H1 (cell line): ENCODE results near the gene INTS15. TPM values are rescaled to one million over a fixed set of nuclear protein-coding genes. Genes with fewer than 3 reads are reported as not detected.

ENCODE experiments used
- CTCF ChIA-PET: fragments of 300-600 bp; sonication (Branson Sonifier 250); formaldehyde crosslinking; loops from one replicate; lab custom pipeline; 2021; ENCODE audit not compliant: partially characterized antibody; lab: Charles Lee
- POLR2A ChIA-PET: fragments of 300-600 bp; sonication (Branson Sonifier 250); formaldehyde crosslinking; loops from one replicate; lab custom pipeline; 2021; ENCODE audit warnings: inconsistent platforms; ENCODE audit not compliant: partially characterized antibody; lab: Charles Lee
- DNase-seq, 2 experiments: peaks; one replicate each; pipeline versions ENCODE4 v3.0.0 to v3.0.0-alpha.2; 2010 to 2022; ENCODE audit warnings: low spot score in 2 of 2, low read depth in 1 of 2, mixed read lengths in 1 of 2
- FAIRE-seq: peaks from 2 replicates; lab custom pipeline; 2011; peaks lifted over from hg19 to GRCh38; lab: Jason Lieb, UNC
- H2AFZ ChIP-seq: 2 replicates; pipeline ENCODE4 v1.8.1; 2012; ENCODE audit warnings: low read length, inconsistent platforms
- H2AK5ac ChIP-seq: 2 replicates; pipeline ENCODE4 v1.6.1; 2013; ENCODE audit warnings: low read depth, low read length
- H2BK120ac ChIP-seq: replicated peaks from 2 replicates; pipeline ENCODE3; 2013; ENCODE audit warnings: low read depth, low read length, inconsistent platforms
- H2BK12ac ChIP-seq: 2 replicates; pipeline ENCODE4 v1.6.1; 2013; ENCODE audit warnings: low read depth, low read length
- H2BK15ac ChIP-seq: 2 replicates; pipeline ENCODE4 v1.6.1; 2013; ENCODE audit warnings: low read length
- H2BK20ac ChIP-seq: 2 replicates; pipeline ENCODE4 v1.6.1; 2013; ENCODE audit warnings: low read length
- H2BK5ac ChIP-seq: 2 replicates; pipeline ENCODE4 v1.6.1; 2013; ENCODE audit warnings: low read depth, low read length
- H3K14ac ChIP-seq: 2 replicates; pipeline ENCODE4 v1.6.1; 2013; ENCODE audit warnings: inconsistent platforms; ENCODE audit not compliant: insufficient read length
- H3K18ac ChIP-seq: 2 replicates; pipeline ENCODE4 v1.6.1; 2013; ENCODE audit warnings: low read length; ENCODE audit errors: extremely low read depth
- H3K23ac ChIP-seq: 2 replicates; pipeline ENCODE4 v1.6.1; 2013; ENCODE audit warnings: inconsistent platforms; ENCODE audit not compliant: insufficient read length
- H3K23me2 ChIP-seq: 2 replicates; pipeline ENCODE4 v1.6.1; 2013; ENCODE audit warnings: low read depth, low read length
- H3K27ac ChIP-seq: 2 replicates; pipeline ENCODE4 v1.6.1; 2011; ENCODE audit warnings: low read depth, low read length, inconsistent platforms
- H3K27me3 ChIP-seq, 4 experiments: replicated peaks in 1 of 4; 1 replicate in 1 of 4; 2 replicates in 3 of 4; pipeline versions ENCODE4 v1.6.1 to v1.8.1; 2011 to 2013; ENCODE audit warnings: low read length in 3 of 4, mild to moderate bottlenecking in 3 of 4, inconsistent platforms in 2 of 4, mixed read lengths in 2 of 4, moderate library complexity in 1 of 4; ENCODE audit not compliant: control insufficient read depth in 3 of 4, insufficient read depth in 3 of 4; ENCODE audit errors: extremely low read depth in 1 of 4
- H3K36me3 ChIP-seq, 4 experiments: 2 replicates each; pipeline versions ENCODE4 v1.6.1 to v1.8.1; 2011 to 2013; ENCODE audit warnings: mild to moderate bottlenecking in 4 of 4, low read length in 3 of 4, moderate library complexity in 2 of 4, control low read depth in 1 of 4, inconsistent platforms in 1 of 4; ENCODE audit not compliant: insufficient read depth in 4 of 4, control insufficient read depth in 2 of 4
- H3K4ac ChIP-seq: replicated peaks from 2 replicates; pipeline ENCODE3; 2013; ENCODE audit warnings: low read length, low read depth, mixed read lengths, inconsistent platforms; ENCODE audit not compliant: insufficient read length
- H3K4me1 ChIP-seq, 4 experiments: replicated peaks in 1 of 4; 1 replicate in 1 of 4; 2 replicates in 3 of 4; pipeline versions ENCODE4 v1.6.1 to v1.8.1; 2011 to 2013; ENCODE audit warnings: low read length in 3 of 4, inconsistent platforms in 2 of 4, mixed read lengths in 1 of 4; ENCODE audit not compliant: insufficient read depth in 4 of 4, control insufficient read depth in 3 of 4
- H3K4me2 ChIP-seq, 2 experiments: 2 replicates each; pipeline versions ENCODE4 v1.6.1 to v1.8.1; 2011 to 2013; ENCODE audit warnings: low read depth in 2 of 2, low read length in 2 of 2, control low read depth in 1 of 2, inconsistent platforms in 1 of 2, mild to moderate bottlenecking in 1 of 2; ENCODE audit not compliant: insufficient read depth in 1 of 2
- H3K4me3 ChIP-seq, 4 experiments: fragments of 200-600, 300-600 bp in 1 of 4; sonication (generic), shearing (Covaris generic), sonication (Bioruptor Twin) in 1 of 4; 2 replicates each; pipeline versions ENCODE4 v1.5.1 to v1.8.1; 2011 to 2016; ENCODE audit warnings: low read length in 4 of 4, low read depth in 3 of 4, control low read depth in 2 of 4, inconsistent platforms in 2 of 4, mild to moderate bottlenecking in 2 of 4, mixed read lengths in 1 of 4, moderate library complexity in 1 of 4; ENCODE audit not compliant: insufficient read depth in 2 of 4; ENCODE audit errors: extremely low read depth in 1 of 4
- H3K56ac ChIP-seq: replicated peaks from 2 replicates; pipeline ENCODE3; 2013; ENCODE audit warnings: low read depth, mild to moderate bottlenecking, mixed read lengths, low read length, inconsistent platforms; ENCODE audit not compliant: insufficient read length
- H3K79me1 ChIP-seq: 2 replicates; pipeline ENCODE4 v1.6.1; 2013; ENCODE audit warnings: low read depth, low read length, control low read depth
- H3K79me2 ChIP-seq, 2 experiments: 2 replicates each; pipeline versions ENCODE4 v1.6.1 to v1.8.1; 2012 to 2013; ENCODE audit warnings: low read length in 2 of 2, mild to moderate bottlenecking in 2 of 2, inconsistent platforms in 1 of 2; ENCODE audit not compliant: insufficient read depth in 2 of 2, control insufficient read depth in 1 of 2
- H3K9ac ChIP-seq, 4 experiments: replicated peaks in 1 of 4; 1 replicate in 1 of 4; 2 replicates in 3 of 4; pipeline versions ENCODE4 v1.6.1 to v1.8.1; 2011 to 2013; ENCODE audit warnings: low read depth in 3 of 4, low read length in 3 of 4, control low read depth in 2 of 4, mild to moderate bottlenecking in 2 of 4, moderate library complexity in 2 of 4, inconsistent platforms in 1 of 4; ENCODE audit errors: extremely low read depth in 1 of 4
- H3K9me3 ChIP-seq, 2 experiments: 2 replicates each; pipeline versions ENCODE4 v1.6.1 to v1.8.1; 2012 to 2013; ENCODE audit warnings: mild to moderate bottlenecking in 2 of 2, moderate library complexity in 2 of 2, control low read depth in 1 of 2, inconsistent platforms in 1 of 2, low read depth in 1 of 2, low read length in 1 of 2, mixed read lengths in 1 of 2; ENCODE audit not compliant: insufficient read depth in 2 of 2
- H4K20me1 ChIP-seq, 2 experiments: replicated peaks in 1 of 2; 2 replicates each; pipeline versions ENCODE3 to v1.8.1; 2011 to 2013; ENCODE audit warnings: inconsistent platforms in 2 of 2, low read length in 2 of 2, mild to moderate bottlenecking in 1 of 2; ENCODE audit not compliant: insufficient read depth in 2 of 2, control insufficient read depth in 1 of 2
- H4K5ac ChIP-seq: 2 replicates; pipeline ENCODE4 v1.6.1; 2013; ENCODE audit warnings: low read length, low read depth, mixed read lengths, inconsistent platforms; ENCODE audit not compliant: insufficient read length
- H4K8ac ChIP-seq: 2 replicates; pipeline ENCODE4 v1.8.0; 2013; ENCODE audit warnings: mild to moderate bottlenecking, moderate library complexity, low read length, inconsistent platforms; ENCODE audit not compliant: insufficient read depth; ENCODE audit errors: extremely low read depth
- H4K91ac ChIP-seq: replicated peaks from 2 replicates; pipeline ENCODE3; 2013; ENCODE audit warnings: low read length, mixed read lengths, inconsistent platforms; ENCODE audit not compliant: insufficient read length
- ZNF274 ChIP-seq: IDR thresholded peaks from 2 replicates; pipeline ENCODE4 v1.7.0; 2012; ENCODE audit warnings: low read length, borderline replicate concordance; ENCODE audit errors: extremely low read depth
- WGBS, 2 experiments: shearing (Covaris generic) in 1 of 2; methylation state at CpG; one replicate each; pipeline versions ENCODE4 v1.1.6 to v1.1.7; 2013 to 2015; ENCODE audit warnings: low lambda C conversion rate in 2 of 2, mixed read lengths in 2 of 2, inconsistent platforms in 1 of 2, low coverage in 1 of 2, missing lambda C conversion rate in 1 of 2; ENCODE audit not compliant: insufficient replicate concordance in 2 of 2, insufficient coverage in 1 of 2, insufficient read length in 1 of 2; ENCODE audit errors: extremely low coverage in 1 of 2, missing lambda C conversion rate in 1 of 2; 5-methylcytosine and 5-hydroxymethylcytosine counted together
- polyA plus RNA-seq, 7 experiments: library from polyadenylated mRNA; depleted of rRNA in 3 of 7; stranded (reverse) in 5 of 7; unstranded in 2 of 7; fragments of >200 nt in 5 of 7; fragments of 200-250 nt in 2 of 7; gene quantifications; 1 replicate in 5 of 7; 2 replicates in 1 of 7; 4 replicates in 1 of 7; pipeline versions ENCODE4 v1.2.1 to v1.2.3, GENCODE V29; 2011 to 2013; ENCODE audit warnings: missing spikeins in 2 of 7, mixed read lengths in 2 of 7
- total RNA-seq: library from RNA; stranded (reverse); fragmentation: NEBNext Ultra II Directional; extraction: Animal tissue kit (Norgen Biotek cat#: 25700); gene quantifications from 2 replicates; pipeline ENCODE4 v1.2.1, GENCODE V29; 2021
- TF ChIP-seq, protein P1 (sequence below), 3 experiments: IDR thresholded peaks; 1 replicate in 2 of 3; 2 replicates in 1 of 3; pipeline versions ENCODE4 v1.5.1 to v1.6.1; 2011; ENCODE audit warnings: low read length in 3 of 3, mild to moderate bottlenecking in 3 of 3, inconsistent platforms in 2 of 3, low read depth in 1 of 3, moderate library complexity in 1 of 3; ENCODE audit not compliant: insufficient read depth in 1 of 3; ENCODE audit errors: control extremely low read depth in 1 of 3

Gene INTS15
- total and polyA plus RNA-seq, 2 of the 8 experiments (the other 6 are each of a cell fraction or from before 2014, with no cell fraction given): 23.0 to 25.7 TPM

DNA sequence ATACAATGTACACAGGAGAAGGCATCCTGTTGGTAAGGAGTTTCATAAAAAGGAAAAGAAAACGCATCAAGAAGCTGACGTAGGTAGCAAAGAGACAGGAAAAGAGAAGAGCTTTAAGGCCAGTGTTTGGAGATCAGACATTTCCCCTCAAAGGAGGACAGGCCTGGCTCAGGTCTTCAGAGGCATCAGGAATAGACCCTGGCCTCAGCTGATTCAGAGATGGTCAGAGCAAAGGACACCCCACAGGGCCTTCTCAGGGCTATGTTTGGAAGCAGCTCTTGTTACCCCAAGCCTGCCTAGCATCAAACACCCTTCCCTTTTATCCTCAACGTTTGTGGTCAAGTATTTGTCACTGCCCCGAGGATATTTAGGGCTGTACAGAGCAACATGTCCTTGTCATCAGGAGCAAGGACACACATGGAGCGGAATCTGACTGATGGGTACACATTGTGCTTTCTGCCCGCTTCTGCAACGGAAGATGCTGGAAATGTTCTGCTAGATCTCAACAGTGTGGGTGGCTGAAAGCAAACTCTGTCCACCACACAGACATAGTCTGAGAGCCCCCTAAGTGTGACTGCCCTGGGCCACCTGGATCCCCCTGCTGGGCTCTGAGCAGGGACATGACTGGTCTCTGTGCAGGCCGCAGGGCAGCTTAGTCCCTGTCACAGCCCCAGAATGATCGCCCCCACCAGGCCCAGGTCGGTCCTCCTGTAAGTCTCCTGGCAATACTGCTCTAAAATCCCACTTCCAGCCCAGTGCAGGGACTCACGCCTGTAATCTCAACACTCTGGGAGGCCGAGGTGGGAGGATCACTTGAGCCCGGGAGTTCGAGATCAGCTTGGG lies 13.6 kb upstream of the INTS15 start:
- H3K27me3 ChIP-seq: no peaks in the 10 kb centered on the region
- CTCF ChIA-PET: interaction anchor here (0.8 to 8.7 kb wide), 8 partner anchors 9 to 1082 kb away, joined by 3 to 63 read pairs (median 10); partner anchors contain the start of gene INTS15
- H4K8ac ChIP-seq: no peak overlapping the region
- DNase-seq (no peak), FAIRE-seq (no peak)
- H2BK20ac ChIP-seq: no peak overlapping the region
- no peak overlapping the region for H3K14ac ChIP-seq
- peaks cover 3 to 11% (median 7%) of the 10 kb centered on the region in 4 experiments; a peak in 4 of 8 replicates for H3K36me3 ChIP-seq
- no peak overlapping the region for H2AFZ ChIP-seq
- 86% methylated on average over 11 of the region's 14 CpGs; no CpG with 5 or more reads in 1 of the 2 experiments for WGBS, 2 experiments
- no peaks in the 10 kb centered on the region for H3K79me2 ChIP-seq
- H4K20me1 ChIP-seq: no peaks in the 10 kb centered on the region
- H2BK5ac ChIP-seq: no peak overlapping the region
- H2BK15ac ChIP-seq: 0 out of 2 replicates have a peak overlapping the region, but pooled peaks have one; percentile 11
- H3K4me3 ChIP-seq: peak overlapping the region in 2 of 4 experiments; percentile 32 to 59; a peak in 1 of 8 replicates
- H3K4me2 ChIP-seq: peak overlapping the region in 1 of 2 experiments; percentile 58; a peak in 1 of 4 replicates
- no peak overlapping the region for H3K18ac ChIP-seq
- no peak overlapping the region for H2BK120ac ChIP-seq
- no peak overlapping the region for H3K23ac ChIP-seq
- no peak overlapping the region for H3K27ac ChIP-seq
- H2BK12ac ChIP-seq: peak overlapping the region; percentile 31; the same call in 1 of the 2 replicates
- H3K9ac ChIP-seq: no peak overlapping the region
- no peak overlapping the region for H3K4ac ChIP-seq
- no peaks in the 10 kb centered on the region for H3K9me3 ChIP-seq
- 0 out of 2 replicates have a peak overlapping the region, but pooled peaks have one; percentile 9 for H2AK5ac ChIP-seq
- H4K91ac ChIP-seq: no peak overlapping the region
- no peaks in the 10 kb centered on the region for H3K79me1 ChIP-seq
- H3K23me2 ChIP-seq: no peaks in the 10 kb centered on the region; the same call in 1 of the 2 replicates
- POLR2A ChIA-PET: interaction anchor here (0.6 to 3.5 kb wide), 4 partner anchors 9 to 44 kb away, joined by 3 to 25 read pairs (median 3); partner anchors contain the start of gene INTS15
- no peak overlapping the region for H4K5ac ChIP-seq
- no peaks in the 10 kb centered on the region for H3K4me1 ChIP-seq
- H3K56ac ChIP-seq: no peak overlapping the region
- TF ChIP-seq, protein P1, sequence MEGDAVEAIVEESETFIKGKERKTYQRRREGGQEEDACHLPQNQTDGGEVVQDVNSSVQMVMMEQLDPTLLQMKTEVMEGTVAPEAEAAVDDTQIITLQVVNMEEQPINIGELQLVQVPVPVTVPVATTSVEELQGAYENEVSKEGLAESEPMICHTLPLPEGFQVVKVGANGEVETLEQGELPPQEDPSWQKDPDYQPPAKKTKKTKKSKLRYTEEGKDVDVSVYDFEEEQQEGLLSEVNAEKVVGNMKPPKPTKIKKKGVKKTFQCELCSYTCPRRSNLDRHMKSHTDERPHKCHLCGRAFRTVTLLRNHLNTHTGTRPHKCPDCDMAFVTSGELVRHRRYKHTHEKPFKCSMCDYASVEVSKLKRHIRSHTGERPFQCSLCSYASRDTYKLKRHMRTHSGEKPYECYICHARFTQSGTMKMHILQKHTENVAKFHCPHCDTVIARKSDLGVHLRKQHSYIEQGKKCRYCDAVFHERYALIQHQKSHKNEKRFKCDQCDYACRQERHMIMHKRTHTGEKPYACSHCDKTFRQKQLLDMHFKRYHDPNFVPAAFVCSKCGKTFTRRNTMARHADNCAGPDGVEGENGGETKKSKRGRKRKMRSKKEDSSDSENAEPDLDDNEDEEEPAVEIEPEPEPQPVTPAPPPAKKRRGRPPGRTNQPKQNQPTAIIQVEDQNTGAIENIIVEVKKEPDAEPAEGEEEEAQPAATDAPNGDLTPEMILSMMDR (IDR thresholded peaks at IDR 0.05; ENCODE audit: control extremely low read depth in 1 of 3, insufficient read depth in 1 of 3, low read depth in 1 of 3, low read length in 3 of 3): 0 out of 4 replicates have a peak, but pooled peaks of 1 of the 3 experiments have one; percentile 7
- no peak for TF ChIP-seq ZNF274
